Measurements from ENCODE around the gene SPAG4.

The SPAG4 gene

GRCh38 chr20:35600176-35600992, 15.2 kb upstream of the SPAG4 start:
- no peak for DNase-seq

GRCh38 chr20:35600993-35601973, 14.3 kb upstream of the SPAG4 start:
- DNase-seq, result peak; percentile 72 to 77

- DNase-seq, result no peak
Measured at GRCh38 chr20:35601990-35602389, 13.6 kb upstream of the SPAG4 start.

- no peak for DNase-seq
Measured at GRCh38 chr20:35602851-35603495, 12.7 kb upstream of the SPAG4 start.

- no peak for DNase-seq
Measured at GRCh38 chr20:35603695-35604448, 11.8 kb upstream of the SPAG4 start.

- DNase-seq, result no peak
Measured at GRCh38 chr20:35604449-35604747, 11.2 kb upstream of the SPAG4 start.

- DNase-seq, result no peak
Measured at GRCh38 chr20:35606127-35606526, 9.5 kb upstream of the SPAG4 start.

- DNase-seq, result no peak
Measured at GRCh38 chr20:35607003-35607735, 8.5 kb upstream of the SPAG4 start.

- DNase-seq, result no peak
Measured at GRCh38 chr20:35610833-35611427, 4.7 kb upstream of the SPAG4 start.

GRCh38 chr20:35611482-35611881, 4.1 kb upstream of the SPAG4 start:
- no peak for DNase-seq

- peak; percentile 35 to 53 for DNase-seq
Measured at GRCh38 chr20:35616465-35617396, 1.1 kb downstream of the SPAG4 start.

GRCh38 chr20:35617397-35618262, 2.0 kb downstream of the SPAG4 start:
- peak; percentile 29 to 30 for DNase-seq

- no peak for DNase-seq
Measured at GRCh38 chr20:35618263-35619131, 2.9 kb downstream of the SPAG4 start.

GRCh38 chr20:35619196-35620095, 3.8 kb downstream of the SPAG4 start:
- DNase-seq, result peak; percentile 70 to 74

- DNase-seq, result no peak
Measured at GRCh38 chr20:35620818-35621559, 5.4 kb downstream of the SPAG4 start.

- DNase-seq, result no peak
Measured at GRCh38 chr20:35621560-35621946, 5.9 kb downstream of the SPAG4 start.
